K562 (cell line): Measurements from ENCODE around the gene ABAT. TPM values are rescaled to one million over a fixed set of nuclear protein-coding genes. Genes with fewer than 3 reads are reported as not detected.

ENCODE experiments used
- ATAC-seq: fragments of 200-7000 bp; cut with Tn5 transposase; 3 replicates; pipeline ENCODE4 v1.9.1; 2020; ENCODE audit warnings: moderate library complexity
- BruUV-seq: library from RNA; stranded (reverse); fragments of 400-500 nt; replicated peaks from 2 replicates; lab custom pipeline; 2021; lab: Mats Ljungman, UMichigan
- CTCF ChIA-PET: fragments of 300-600 bp; formaldehyde crosslinking; extraction: SDS; loops from one replicate; lab custom pipeline; 2021; ENCODE audit warnings: low intra/inter-chr PET ratio; lab: Yijun Ruan, JAX
- POLR2A ChIA-PET: fragments of 300-600, 350-650 bp; sonication (Branson Sonifier 250); formaldehyde crosslinking; extraction: SDS; loops from one replicate; lab custom pipeline; 2021; ENCODE audit warnings: antibody characterized with exemption, inconsistent platforms; lab: Yijun Ruan, JAX
- DNase-seq, 4 experiments: peaks; one replicate each; pipeline versions ENCODE4 v3.0.0 to v3.0.0-alpha.2; 2011 to 2018; ENCODE audit warnings: low spot score in 3 of 4, mixed read lengths in 3 of 4; ENCODE audit errors: extremely low read depth in 1 of 4
- FAIRE-seq: peaks from 2 replicates; lab custom pipeline; 2011; peaks lifted over from hg19 to GRCh38; lab: Jason Lieb, UNC
- H2AFZ ChIP-seq: 2 replicates; pipeline ENCODE4 v1.6.0; 2011; ENCODE audit warnings: low read depth, low read length, control low read depth, inconsistent platforms
- H3K27ac ChIP-seq: fragments of 200-600 bp; 3 replicates; pipeline ENCODE4 v1.8.0; 2011; ENCODE audit warnings: low read depth, mild to moderate bottlenecking, control low read depth, inconsistent platforms, low read length, moderate library complexity, mixed read lengths; ENCODE audit errors: extremely low read depth
- H3K27me3 ChIP-seq, 2 experiments: fragments of 300-600 bp in 1 of 2; 2 replicates in 1 of 2; 3 replicates in 1 of 2; pipeline versions ENCODE4 v1.6.0 to v1.8.0; 2011; ENCODE audit warnings: inconsistent platforms in 2 of 2, low read length in 2 of 2, mild to moderate bottlenecking in 1 of 2, mixed read lengths in 1 of 2, moderate library complexity in 1 of 2; ENCODE audit not compliant: control insufficient read depth in 2 of 2, insufficient read depth in 2 of 2
- H3K36me3 ChIP-seq: fragments of 300-600 bp; 3 replicates; pipeline ENCODE4 v1.8.0; 2011; ENCODE audit warnings: mild to moderate bottlenecking, low read length, inconsistent platforms; ENCODE audit not compliant: control insufficient read depth, insufficient read depth
- H3K4me1 ChIP-seq, 2 experiments: fragments of 200-600 bp in 1 of 2; replicated peaks in 1 of 2; 2 replicates in 1 of 2; 3 replicates in 1 of 2; pipeline versions ENCODE4 v1.5.1 to v1.8.0; 2011; ENCODE audit warnings: inconsistent platforms in 2 of 2, low read length in 2 of 2, mild to moderate bottlenecking in 1 of 2, mixed read lengths in 1 of 2, moderate library complexity in 1 of 2; ENCODE audit not compliant: control insufficient read depth in 2 of 2, insufficient read depth in 2 of 2
- H3K4me2 ChIP-seq: 2 replicates; pipeline ENCODE4 v1.6.1; 2011; ENCODE audit warnings: low read length, control low read depth, inconsistent platforms, mixed read lengths; ENCODE audit not compliant: insufficient read depth
- H3K4me3 ChIP-seq: fragments of 200-600 bp; sonication (generic), shearing (Covaris generic); 2 replicates; pipeline ENCODE4 v1.5.1; 2016; ENCODE audit warnings: control low read depth, inconsistent platforms
- H3K79me2 ChIP-seq: fragments of 200-600 bp; 3 replicates; pipeline ENCODE4 v1.8.0; 2011; ENCODE audit warnings: low read length, inconsistent platforms; ENCODE audit not compliant: control insufficient read depth, insufficient read depth
- H3K9ac ChIP-seq, 2 experiments: 2 replicates each; pipeline versions ENCODE4 v1.6.0 to v1.6.1; 2011; ENCODE audit warnings: low read depth in 2 of 2, low read length in 2 of 2, control low read depth in 1 of 2, inconsistent platforms in 1 of 2, mild to moderate bottlenecking in 1 of 2, mixed read lengths in 1 of 2; ENCODE audit not compliant: insufficient read depth in 1 of 2
- H3K9me1 ChIP-seq: one replicate; pipeline ENCODE4 v1.6.0; 2011; ENCODE audit warnings: inconsistent platforms, mild to moderate bottlenecking, low read length, moderate library complexity; ENCODE audit not compliant: control insufficient read depth, insufficient read depth
- H3K9me3 ChIP-seq: replicated peaks from 2 replicates; pipeline ENCODE4 v1.5.1; 2011; ENCODE audit warnings: low read depth, low read length, inconsistent platforms; ENCODE audit not compliant: control insufficient read depth, insufficient read depth
- H4K20me1 ChIP-seq: replicated peaks from 2 replicates; pipeline ENCODE4 v1.6.1; 2011; ENCODE audit warnings: low read length, inconsistent platforms, mixed read lengths; ENCODE audit not compliant: control insufficient read depth, insufficient read depth
- CCNT2 ChIP-seq: IDR thresholded peaks from 2 replicates; pipeline ENCODE4 v1.6.1; 2011; ENCODE audit warnings: borderline replicate concordance, low read depth, mild to moderate bottlenecking, moderate library complexity, mixed read lengths, low read length; ENCODE audit not compliant: insufficient read length; ENCODE audit errors: extremely low read depth
- ETV6 ChIP-seq, 3 experiments: fragments of 150-350 bp in 1 of 3; sonication (generic) in 1 of 3; formaldehyde crosslinking in 1 of 3; IDR thresholded peaks; 2 replicates each; pipeline versions ENCODE4 v1.6.1 to v1.8.0; 2014 to 2022; ENCODE audit warnings: borderline replicate concordance in 2 of 3, low read depth in 2 of 3, antibody characterized with exemption in 1 of 3, low read length in 1 of 3, mild to moderate bottlenecking in 1 of 3, missing genetic modification reagents in 1 of 3
- HDAC3 ChIP-seq: fragments of 450-650 bp; IDR thresholded peaks from 2 replicates; pipeline ENCODE4 v1.6.1; 2018; ENCODE audit warnings: borderline replicate concordance, mild to moderate bottlenecking, moderate library complexity; ENCODE audit not compliant: partially characterized antibody
- PHF20 ChIP-seq: fragments of 450-650 bp; IDR thresholded peaks from 2 replicates; pipeline ENCODE4 v1.6.1; 2018; ENCODE audit not compliant: partially characterized antibody
- POLR3A ChIP-seq: IDR thresholded peaks from 2 replicates; pipeline ENCODE4 v1.6.1; 2011; ENCODE audit warnings: borderline replicate concordance, mild to moderate bottlenecking, moderate library complexity; ENCODE audit not compliant: insufficient read length, insufficient read depth; ENCODE audit errors: extremely low read depth
- PYGO2 ChIP-seq: fragments of 450-650 bp; IDR thresholded peaks from 2 replicates; pipeline ENCODE4 v1.6.1; 2016; ENCODE audit warnings: mild to moderate bottlenecking, missing genetic modification characterization, moderate library complexity, missing compliant biosample characterization
- SMAD2 ChIP-seq: fragments of 150-350 bp; IDR thresholded peaks from 2 replicates; pipeline ENCODE4 v1.6.1; 2014; ENCODE audit warnings: low read depth, mild to moderate bottlenecking, low read length
- SNIP1 ChIP-seq: fragments of 450-650 bp; IDR thresholded peaks from 2 replicates; pipeline ENCODE4 v1.7.1; 2017; ENCODE audit warnings: low read depth, mild to moderate bottlenecking
- SRSF3 ChIP-seq: fragments of 200-400 bp; formaldehyde crosslinking; IDR thresholded peaks from 2 replicates; pipeline ENCODE4 v1.6.1; 2016; ENCODE audit warnings: mild to moderate bottlenecking, low read length, moderate library complexity; ENCODE audit not compliant: insufficient read depth
- STAT6 ChIP-seq: sonication (generic); formaldehyde crosslinking; IDR thresholded peaks from 2 replicates; pipeline ENCODE4 v1.8.1; 2023; ENCODE audit warnings: mild to moderate bottlenecking, missing genetic modification reagents
- ZC3H8 ChIP-seq: fragments of 450-650 bp; IDR thresholded peaks from 2 replicates; pipeline ENCODE4 v1.6.1; 2017
- WGBS: fragments of 100-300 bp; shearing (Covaris generic); methylation state at CpG from one replicate; pipeline ENCODE4 v1.1.6; 2016; ENCODE audit warnings: low coverage, mixed read lengths; ENCODE audit not compliant: insufficient coverage; ENCODE audit errors: missing lambda C conversion rate; 5-methylcytosine and 5-hydroxymethylcytosine counted together
- in situ Hi-C: fragments of 300-500 bp; cut with MboI; formaldehyde crosslinking; loops from 4 replicates; pipeline ENCODE4 v1.15.0; 2018; ENCODE audit warnings: inconsistent platforms, mixed read lengths
- intact Hi-C: fragments of 100-400 bp; cut with micrococcal nuclease; formaldehyde crosslinking; loops from 2 replicates; pipeline ENCODE4 v1.14.2; 2022
- polyA plus RNA-seq, 8 experiments: library from polyadenylated mRNA; depleted of rRNA in 4 of 8; stranded (reverse) in 5 of 8; unstranded in 3 of 8; fragments of >200 nt; fragmentation: Nextera tagmentation in 2 of 8; fragmentation: Illumina TruSeq in 1 of 8; extraction: Ambion mirVana in 2 of 8; extraction: Trizol in 1 of 8; gene quantifications; 2 replicates each; pipeline versions ENCODE4 v1.2.1 to v1.2.3, GENCODE V29; 2011 to 2014; ENCODE audit warnings: inconsistent platforms in 1 of 8, missing spikeins in 1 of 8
- total RNA-seq, 7 experiments: library from RNA; depleted of rRNA in 6 of 7; stranded (reverse); fragments of >200 nt in 6 of 7; fragmentation: Illumina TruSeq in 2 of 7; extraction: Trizol in 2 of 7; gene quantifications; 2 replicates each; pipeline versions ENCODE4 v1.2.1 to v1.2.3, GENCODE V29; 2011 to 2021; ENCODE audit warnings: low replicate concordance in 1 of 7
- TF ChIP-seq, protein P1 (sequence below): fragments of 450-650 bp; IDR thresholded peaks from 2 replicates; pipeline ENCODE4 v1.6.1; 2016; ENCODE audit warnings: mild to moderate bottlenecking
- TF ChIP-seq, protein P2 (sequence below), 3 experiments: fragments of 200-800 bp in 1 of 3; sonication (Bioruptor generic) in 1 of 3; sonication (generic) in 1 of 3; formaldehyde crosslinking in 1 of 3; IDR thresholded peaks; 2 replicates each; pipeline versions ENCODE4 v1.6.1 to v1.8.0; 2016 to 2022; ENCODE audit warnings: mild to moderate bottlenecking in 2 of 3, missing compliant biosample characterization in 2 of 3, missing genetic modification characterization in 2 of 3, missing genetic modification reagents in 1 of 3

The ABAT gene
- total and polyA plus RNA-seq, 9 of the 15 experiments (the other 6 are each of a cell fraction or from before 2014, with no cell fraction given), result 0.01 to 0.49 (median 0.10) TPM

- TF ChIP-seq ETV6 (IDR thresholded peaks at IDR 0.05; ENCODE audit: borderline replicate concordance in 1 of 2, low read depth in 2 of 2, low read length in 1 of 2) (no peak), ETV6 (CRISPR knock-in tag; IDR thresholded peaks at IDR 0.05; ENCODE audit: borderline replicate concordance) (no peak)
Measured at GRCh38 chr16:8753416-8754054, 79.1 kb downstream of the ABAT start (continued).

GRCh38 chr16:8756755-8757154, 82.3 kb downstream of the ABAT start:
- H3K27ac ChIP-seq, result no peak overlapping the region
- CTCF ChIA-PET, result no interaction called here
- no peak overlapping the region for H2AFZ ChIP-seq
- H3K9me3 ChIP-seq, result no peaks in the 10 kb centered on the region
- no peak for DNase-seq
- no peaks in the 10 kb centered on the region for H3K9me1 ChIP-seq
- POLR2A ChIA-PET, result no interaction called here
- H3K4me3 ChIP-seq, result no peak overlapping the region
- no TSS peak for BruUV-seq
- 0 out of 2 replicates have a peak, but pooled peaks cover 3% of the 10 kb centered on the region for H4K20me1 ChIP-seq
- intact Hi-C loops, result no loop called here
- no peaks in the 10 kb centered on the region for H3K4me1 ChIP-seq
- H3K79me2 ChIP-seq, result no peaks in the 10 kb centered on the region
- ATAC-seq, result no peak
- TF ChIP-seq PYGO2 (tag) (no peak), HDAC3 (no peak), SMAD2 (no peak), STAT6 (no peak), SRSF3 (no peak), ZC3H8 (no peak), PHF20 (no peak), CCNT2 (no peak), POLR3A (no peak), SNIP1 (no peak)
- TF ChIP-seq, protein P1, sequence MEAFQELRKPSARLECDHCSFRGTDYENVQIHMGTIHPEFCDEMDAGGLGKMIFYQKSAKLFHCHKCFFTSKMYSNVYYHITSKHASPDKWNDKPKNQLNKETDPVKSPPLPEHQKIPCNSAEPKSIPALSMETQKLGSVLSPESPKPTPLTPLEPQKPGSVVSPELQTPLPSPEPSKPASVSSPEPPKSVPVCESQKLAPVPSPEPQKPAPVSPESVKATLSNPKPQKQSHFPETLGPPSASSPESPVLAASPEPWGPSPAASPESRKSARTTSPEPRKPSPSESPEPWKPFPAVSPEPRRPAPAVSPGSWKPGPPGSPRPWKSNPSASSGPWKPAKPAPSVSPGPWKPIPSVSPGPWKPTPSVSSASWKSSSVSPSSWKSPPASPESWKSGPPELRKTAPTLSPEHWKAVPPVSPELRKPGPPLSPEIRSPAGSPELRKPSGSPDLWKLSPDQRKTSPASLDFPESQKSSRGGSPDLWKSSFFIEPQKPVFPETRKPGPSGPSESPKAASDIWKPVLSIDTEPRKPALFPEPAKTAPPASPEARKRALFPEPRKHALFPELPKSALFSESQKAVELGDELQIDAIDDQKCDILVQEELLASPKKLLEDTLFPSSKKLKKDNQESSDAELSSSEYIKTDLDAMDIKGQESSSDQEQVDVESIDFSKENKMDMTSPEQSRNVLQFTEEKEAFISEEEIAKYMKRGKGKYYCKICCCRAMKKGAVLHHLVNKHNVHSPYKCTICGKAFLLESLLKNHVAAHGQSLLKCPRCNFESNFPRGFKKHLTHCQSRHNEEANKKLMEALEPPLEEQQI, result no peak
- TF ChIP-seq, protein P2, sequence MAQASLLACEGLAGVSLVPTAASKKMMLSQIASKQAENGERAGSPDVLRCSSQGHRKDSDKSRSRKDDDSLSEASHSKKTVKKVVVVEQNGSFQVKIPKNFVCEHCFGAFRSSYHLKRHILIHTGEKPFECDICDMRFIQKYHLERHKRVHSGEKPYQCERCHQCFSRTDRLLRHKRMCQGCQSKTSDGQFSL (CRISPR knock-in tag; IDR thresholded peaks at IDR 0.05), result no peak
- TF ChIP-seq, protein P2 (tag; IDR thresholded peaks at IDR 0.05), result no peak
- in situ Hi-C loops, result no loop called here
- H3K36me3 ChIP-seq, result no peaks in the 10 kb centered on the region
- H3K4me2 ChIP-seq, result no peak overlapping the region
- no peak for FAIRE-seq
- H3K9ac ChIP-seq, result no peak overlapping the region
- 13% methylated on average over 5 of the region's 5 CpGs for WGBS
- peaks cover 17 to 53% of the 10 kb centered on the region in 2 experiments for H3K27me3 ChIP-seq
